H1 (cell line): ENCODE measurements around the gene FBN2. TPM values are rescaled to one million over a fixed set of nuclear protein-coding genes. Genes with fewer than 3 reads are reported as not detected.

Experiments used
- CTCF ChIA-PET: fragments of 300-600 bp; sonication (Branson Sonifier 250); formaldehyde crosslinking; loops from one replicate; lab custom pipeline; 2021; ENCODE audit not compliant: partially characterized antibody; lab: Charles Lee
- POLR2A ChIA-PET: fragments of 300-600 bp; sonication (Branson Sonifier 250); formaldehyde crosslinking; loops from one replicate; lab custom pipeline; 2021; ENCODE audit warnings: inconsistent platforms; ENCODE audit not compliant: partially characterized antibody; lab: Charles Lee
- DNase-seq, 2 experiments: peaks; one replicate each; pipeline versions ENCODE4 v3.0.0 to v3.0.0-alpha.2; 2010 to 2022; ENCODE audit warnings: low spot score in 2 of 2, low read depth in 1 of 2, mixed read lengths in 1 of 2
- FAIRE-seq: peaks from 2 replicates; lab custom pipeline; 2011; peaks lifted over from hg19 to GRCh38; lab: Jason Lieb, UNC
- H2AFZ ChIP-seq: 2 replicates; pipeline ENCODE4 v1.8.1; 2012; ENCODE audit warnings: low read length, inconsistent platforms
- H2AK5ac ChIP-seq: 2 replicates; pipeline ENCODE4 v1.6.1; 2013; ENCODE audit warnings: low read depth, low read length
- H2BK120ac ChIP-seq: replicated peaks from 2 replicates; pipeline ENCODE3; 2013; ENCODE audit warnings: low read depth, low read length, inconsistent platforms
- H2BK12ac ChIP-seq: 2 replicates; pipeline ENCODE4 v1.6.1; 2013; ENCODE audit warnings: low read depth, low read length
- H2BK15ac ChIP-seq: 2 replicates; pipeline ENCODE4 v1.6.1; 2013; ENCODE audit warnings: low read length
- H2BK20ac ChIP-seq: 2 replicates; pipeline ENCODE4 v1.6.1; 2013; ENCODE audit warnings: low read length
- H2BK5ac ChIP-seq: 2 replicates; pipeline ENCODE4 v1.6.1; 2013; ENCODE audit warnings: low read depth, low read length
- H3K14ac ChIP-seq: 2 replicates; pipeline ENCODE4 v1.6.1; 2013; ENCODE audit warnings: inconsistent platforms; ENCODE audit not compliant: insufficient read length
- H3K18ac ChIP-seq: 2 replicates; pipeline ENCODE4 v1.6.1; 2013; ENCODE audit warnings: low read length; ENCODE audit errors: extremely low read depth
- H3K23ac ChIP-seq: 2 replicates; pipeline ENCODE4 v1.6.1; 2013; ENCODE audit warnings: inconsistent platforms; ENCODE audit not compliant: insufficient read length
- H3K23me2 ChIP-seq: 2 replicates; pipeline ENCODE4 v1.6.1; 2013; ENCODE audit warnings: low read depth, low read length
- H3K27ac ChIP-seq: 2 replicates; pipeline ENCODE4 v1.6.1; 2011; ENCODE audit warnings: low read depth, low read length, inconsistent platforms
- H3K27me3 ChIP-seq, 4 experiments: replicated peaks in 1 of 4; 1 replicate in 1 of 4; 2 replicates in 3 of 4; pipeline versions ENCODE4 v1.6.1 to v1.8.1; 2011 to 2013; ENCODE audit warnings: low read length in 3 of 4, mild to moderate bottlenecking in 3 of 4, inconsistent platforms in 2 of 4, mixed read lengths in 2 of 4, moderate library complexity in 1 of 4; ENCODE audit not compliant: control insufficient read depth in 3 of 4, insufficient read depth in 3 of 4; ENCODE audit errors: extremely low read depth in 1 of 4
- H3K36me3 ChIP-seq, 4 experiments: 2 replicates each; pipeline versions ENCODE4 v1.6.1 to v1.8.1; 2011 to 2013; ENCODE audit warnings: mild to moderate bottlenecking in 4 of 4, low read length in 3 of 4, moderate library complexity in 2 of 4, control low read depth in 1 of 4, inconsistent platforms in 1 of 4; ENCODE audit not compliant: insufficient read depth in 4 of 4, control insufficient read depth in 2 of 4
- H3K4ac ChIP-seq: replicated peaks from 2 replicates; pipeline ENCODE3; 2013; ENCODE audit warnings: low read length, low read depth, mixed read lengths, inconsistent platforms; ENCODE audit not compliant: insufficient read length
- H3K4me1 ChIP-seq, 4 experiments: replicated peaks in 1 of 4; 1 replicate in 1 of 4; 2 replicates in 3 of 4; pipeline versions ENCODE4 v1.6.1 to v1.8.1; 2011 to 2013; ENCODE audit warnings: low read length in 3 of 4, inconsistent platforms in 2 of 4, mixed read lengths in 1 of 4; ENCODE audit not compliant: insufficient read depth in 4 of 4, control insufficient read depth in 3 of 4
- H3K4me2 ChIP-seq, 2 experiments: 2 replicates each; pipeline versions ENCODE4 v1.6.1 to v1.8.1; 2011 to 2013; ENCODE audit warnings: low read depth in 2 of 2, low read length in 2 of 2, control low read depth in 1 of 2, inconsistent platforms in 1 of 2, mild to moderate bottlenecking in 1 of 2; ENCODE audit not compliant: insufficient read depth in 1 of 2
- H3K4me3 ChIP-seq, 4 experiments: fragments of 200-600, 300-600 bp in 1 of 4; sonication (generic), shearing (Covaris generic), sonication (Bioruptor Twin) in 1 of 4; 2 replicates each; pipeline versions ENCODE4 v1.5.1 to v1.8.1; 2011 to 2016; ENCODE audit warnings: low read length in 4 of 4, low read depth in 3 of 4, control low read depth in 2 of 4, inconsistent platforms in 2 of 4, mild to moderate bottlenecking in 2 of 4, mixed read lengths in 1 of 4, moderate library complexity in 1 of 4; ENCODE audit not compliant: insufficient read depth in 2 of 4; ENCODE audit errors: extremely low read depth in 1 of 4
- H3K56ac ChIP-seq: replicated peaks from 2 replicates; pipeline ENCODE3; 2013; ENCODE audit warnings: low read depth, mild to moderate bottlenecking, mixed read lengths, low read length, inconsistent platforms; ENCODE audit not compliant: insufficient read length
- H3K79me1 ChIP-seq: 2 replicates; pipeline ENCODE4 v1.6.1; 2013; ENCODE audit warnings: low read depth, low read length, control low read depth
- H3K79me2 ChIP-seq, 2 experiments: 2 replicates each; pipeline versions ENCODE4 v1.6.1 to v1.8.1; 2012 to 2013; ENCODE audit warnings: low read length in 2 of 2, mild to moderate bottlenecking in 2 of 2, inconsistent platforms in 1 of 2; ENCODE audit not compliant: insufficient read depth in 2 of 2, control insufficient read depth in 1 of 2
- H3K9ac ChIP-seq, 4 experiments: replicated peaks in 1 of 4; 1 replicate in 1 of 4; 2 replicates in 3 of 4; pipeline versions ENCODE4 v1.6.1 to v1.8.1; 2011 to 2013; ENCODE audit warnings: low read depth in 3 of 4, low read length in 3 of 4, control low read depth in 2 of 4, mild to moderate bottlenecking in 2 of 4, moderate library complexity in 2 of 4, inconsistent platforms in 1 of 4; ENCODE audit errors: extremely low read depth in 1 of 4
- H3K9me3 ChIP-seq, 2 experiments: 2 replicates each; pipeline versions ENCODE4 v1.6.1 to v1.8.1; 2012 to 2013; ENCODE audit warnings: mild to moderate bottlenecking in 2 of 2, moderate library complexity in 2 of 2, control low read depth in 1 of 2, inconsistent platforms in 1 of 2, low read depth in 1 of 2, low read length in 1 of 2, mixed read lengths in 1 of 2; ENCODE audit not compliant: insufficient read depth in 2 of 2
- H4K20me1 ChIP-seq, 2 experiments: replicated peaks in 1 of 2; 2 replicates each; pipeline versions ENCODE3 to v1.8.1; 2011 to 2013; ENCODE audit warnings: inconsistent platforms in 2 of 2, low read length in 2 of 2, mild to moderate bottlenecking in 1 of 2; ENCODE audit not compliant: insufficient read depth in 2 of 2, control insufficient read depth in 1 of 2
- H4K5ac ChIP-seq: 2 replicates; pipeline ENCODE4 v1.6.1; 2013; ENCODE audit warnings: low read length, low read depth, mixed read lengths, inconsistent platforms; ENCODE audit not compliant: insufficient read length
- H4K8ac ChIP-seq: 2 replicates; pipeline ENCODE4 v1.8.0; 2013; ENCODE audit warnings: mild to moderate bottlenecking, moderate library complexity, low read length, inconsistent platforms; ENCODE audit not compliant: insufficient read depth; ENCODE audit errors: extremely low read depth
- H4K91ac ChIP-seq: replicated peaks from 2 replicates; pipeline ENCODE3; 2013; ENCODE audit warnings: low read length, mixed read lengths, inconsistent platforms; ENCODE audit not compliant: insufficient read length
- EGR1 ChIP-seq: IDR thresholded peaks from 2 replicates; pipeline ENCODE4 v1.6.1; 2011; ENCODE audit warnings: low read depth, low read length, borderline replicate concordance
- EP300 ChIP-seq, 2 experiments: IDR thresholded peaks; 1 replicate in 1 of 2; 2 replicates in 1 of 2; pipeline ENCODE4 v1.6.1; 2011 to 2012; ENCODE audit warnings: low read depth in 2 of 2, low read length in 2 of 2, mild to moderate bottlenecking in 2 of 2, borderline replicate concordance in 1 of 2, inconsistent platforms in 1 of 2, moderate library complexity in 1 of 2
- FOSL1 ChIP-seq: IDR thresholded peaks from 2 replicates; pipeline ENCODE4 v1.6.1; 2011; ENCODE audit warnings: mild to moderate bottlenecking, low read depth, low read length, moderate library complexity; ENCODE audit not compliant: insufficient read depth
- JUND ChIP-seq: IDR thresholded peaks from 2 replicates; pipeline ENCODE4 v1.6.1; 2011; ENCODE audit warnings: mild to moderate bottlenecking, improper control_type of control experiment, low read length
- KDM4A ChIP-seq: IDR thresholded peaks from one replicate; pipeline ENCODE4 v1.7.1; 2012; ENCODE audit warnings: low read depth, mild to moderate bottlenecking, moderate library complexity, low read length, inconsistent platforms; ENCODE audit not compliant: severe bottlenecking
- KDM5A ChIP-seq: fragments of 200-600 bp; IDR thresholded peaks from 2 replicates; pipeline ENCODE4 v1.7.1; 2012; ENCODE audit warnings: mild to moderate bottlenecking, low read length, inconsistent platforms, mixed read lengths
- PHF8 ChIP-seq: fragments of 200-600 bp; sonication (generic); conservative IDR thresholded peaks from 2 replicates; pipeline ENCODE4 v1.7.1; 2012; ENCODE audit warnings: low read depth, mild to moderate bottlenecking, inconsistent platforms, low read length, moderate library complexity
- POLR2A ChIP-seq, 2 experiments: IDR thresholded peaks; 1 replicate in 1 of 2; 2 replicates in 1 of 2; pipeline ENCODE4 v1.6.1; 2011; ENCODE audit warnings: low read depth in 2 of 2, low read length in 2 of 2, mild to moderate bottlenecking in 2 of 2; ENCODE audit errors: control extremely low read depth in 1 of 2
- SAP30 ChIP-seq: fragments of 300-600 bp; sonication (generic); IDR thresholded peaks from 2 replicates; pipeline ENCODE4 v1.7.1; 2012; ENCODE audit warnings: low read length, moderate library complexity, mild to moderate bottlenecking, inconsistent platforms; ENCODE audit not compliant: insufficient read depth, insufficient replicate concordance
- SIRT6 ChIP-seq: IDR thresholded peaks from one replicate; pipeline ENCODE4 v1.7.1; 2012; ENCODE audit warnings: low read length, inconsistent platforms
- SUZ12 ChIP-seq: fragments of 200-600 bp; sonication (generic); IDR thresholded peaks from 2 replicates; pipeline ENCODE4 v1.6.1; 2012; ENCODE audit warnings: mild to moderate bottlenecking, inconsistent platforms, low read length, moderate library complexity, mixed read lengths
- USF2 ChIP-seq: IDR thresholded peaks from 2 replicates; pipeline ENCODE4 v1.6.1; 2011; ENCODE audit warnings: low read length, improper control_type of control experiment
- WGBS, 2 experiments: shearing (Covaris generic) in 1 of 2; methylation state at CpG; one replicate each; pipeline versions ENCODE4 v1.1.6 to v1.1.7; 2013 to 2015; ENCODE audit warnings: low lambda C conversion rate in 2 of 2, mixed read lengths in 2 of 2, inconsistent platforms in 1 of 2, low coverage in 1 of 2, missing lambda C conversion rate in 1 of 2; ENCODE audit not compliant: insufficient replicate concordance in 2 of 2, insufficient coverage in 1 of 2, insufficient read length in 1 of 2; ENCODE audit errors: extremely low coverage in 1 of 2, missing lambda C conversion rate in 1 of 2; 5-methylcytosine and 5-hydroxymethylcytosine counted together
- polyA plus RNA-seq, 7 experiments: library from polyadenylated mRNA; depleted of rRNA in 3 of 7; stranded (reverse) in 5 of 7; unstranded in 2 of 7; fragments of >200 nt in 5 of 7; fragments of 200-250 nt in 2 of 7; gene quantifications; 1 replicate in 5 of 7; 2 replicates in 1 of 7; 4 replicates in 1 of 7; pipeline versions ENCODE4 v1.2.1 to v1.2.3, GENCODE V29; 2011 to 2013; ENCODE audit warnings: missing spikeins in 2 of 7, mixed read lengths in 2 of 7
- total RNA-seq: library from RNA; stranded (reverse); fragmentation: NEBNext Ultra II Directional; extraction: Animal tissue kit (Norgen Biotek cat#: 25700); gene quantifications from 2 replicates; pipeline ENCODE4 v1.2.1, GENCODE V29; 2021

Gene FBN2
- total and polyA plus RNA-seq, 2 of the 8 experiments (the other 6 are each of a cell fraction or from before 2014, with no cell fraction given) = 14.1 to 16.3 TPM

GRCh38 chr5:128220841-128221240, 317.2 kb downstream of the FBN2 start:
- H3K27ac ChIP-seq = no peak overlapping the region
- H3K4me3 ChIP-seq = no peak overlapping the region
- no peak overlapping the region for H3K18ac ChIP-seq
- no peak overlapping the region for H3K56ac ChIP-seq
- WGBS, 2 experiments = 97% methylated on average over 2 of the region's 2 CpGs; no CpG with 5 or more reads in 1 of the 2 experiments
- DNase-seq = no peak
- no peaks in the 10 kb centered on the region for H3K27me3 ChIP-seq
- no peaks in the 10 kb centered on the region; a peak in 1 of 7 replicates for H3K4me1 ChIP-seq
- POLR2A ChIA-PET = no interaction called here
- H2AFZ ChIP-seq = no peak overlapping the region
- no peaks in the 10 kb centered on the region for H3K36me3 ChIP-seq
- H2BK20ac ChIP-seq = no peak overlapping the region
- H3K79me2 ChIP-seq = no peaks in the 10 kb centered on the region
- H3K23me2 ChIP-seq = no peaks in the 10 kb centered on the region
- no peak overlapping the region for H3K9ac ChIP-seq
- H2BK5ac ChIP-seq = no peak overlapping the region
- no peak overlapping the region for H2BK120ac ChIP-seq
- H3K14ac ChIP-seq = no peak overlapping the region
- H3K9me3 ChIP-seq = no peaks in the 10 kb centered on the region
- H4K8ac ChIP-seq = no peak overlapping the region
- no peak for FAIRE-seq
- no peak overlapping the region for H3K4me2 ChIP-seq
- no peaks in the 10 kb centered on the region for H4K20me1 ChIP-seq
- H3K4ac ChIP-seq = no peak overlapping the region
- H3K79me1 ChIP-seq = no peaks in the 10 kb centered on the region
- H4K91ac ChIP-seq = no peak overlapping the region
- TF ChIP-seq KDM5A = no peak
- TF ChIP-seq EP300 (IDR thresholded peaks at IDR 0.05; ENCODE audit: borderline replicate concordance in 1 of 2, low read depth in 2 of 2, low read length in 2 of 2) = no peak
- TF ChIP-seq FOSL1 = no peak
- no peak for TF ChIP-seq SAP30
- TF ChIP-seq JUND = no peak
- no peak for TF ChIP-seq POLR2A (IDR thresholded peaks at IDR 0.05; ENCODE audit: control extremely low read depth in 1 of 2, low read depth in 2 of 2, low read length in 2 of 2)
- no peak for TF ChIP-seq PHF8
- no peak for TF ChIP-seq USF2
- no peak for TF ChIP-seq SUZ12
- no peak for TF ChIP-seq SIRT6
- no peak for TF ChIP-seq EGR1
- TF ChIP-seq KDM4A = no peak
- no peak overlapping the region for H3K23ac ChIP-seq
- CTCF ChIA-PET = no interaction called here
- H4K5ac ChIP-seq = no peak overlapping the region
- H2BK12ac ChIP-seq = no peak overlapping the region
- H2BK15ac ChIP-seq = no peak overlapping the region
- no peak overlapping the region for H2AK5ac ChIP-seq
